ENCODE measurements around the gene HBG1. TPM values are rescaled to one million over a fixed set of nuclear protein-coding genes. Genes with fewer than 3 reads are reported as not detected.

HBG1 gene
- total RNA-seq, 2 donors from 2014 or later, result not detected

GRCh38 chr11:5290106-5290505 lies 40.4 kb upstream of the HBG1 start:
- H3K27ac ChIP-seq, result no peak overlapping the region
- H3K9me3 ChIP-seq, result no peaks in the 10 kb centered on the region
- no peaks in the 10 kb centered on the region for H3K27me3 ChIP-seq (replicated peaks; ENCODE audit: insufficient read depth)
- H3K4me1 ChIP-seq (ENCODE audit: control insufficient read depth in 1 of 2, low read depth in 2 of 2), result no peaks in the 10 kb centered on the region
- TF ChIP-seq CTCF (IDR thresholded peaks at IDR 0.05), result no peak
- ATAC-seq (ENCODE audit: insufficient number of reproducible peaks, low FRiP score, low read depth), result no peak
- no peaks in the 10 kb centered on the region for H3K36me3 ChIP-seq
- no peak for DNase-seq (ENCODE audit: low spot score)
- no peak overlapping the region for H3K4me3 ChIP-seq

GRCh38 chr11:5289696-5290095 lies 40.0 kb upstream of the HBG1 start:
- ATAC-seq (ENCODE audit: insufficient number of reproducible peaks, low FRiP score, low read depth), result no peak
- no peaks in the 10 kb centered on the region for H3K9me3 ChIP-seq
- no peak for DNase-seq (ENCODE audit: low spot score)
- no peaks in the 10 kb centered on the region for H3K27me3 ChIP-seq (replicated peaks; ENCODE audit: insufficient read depth)
- H3K27ac ChIP-seq, result no peak overlapping the region
- H3K4me3 ChIP-seq, result no peak overlapping the region
- TF ChIP-seq CTCF (IDR thresholded peaks at IDR 0.05), result no peak
- H3K4me1 ChIP-seq (ENCODE audit: control insufficient read depth in 1 of 2, low read depth in 2 of 2), result no peaks in the 10 kb centered on the region
- no peaks in the 10 kb centered on the region for H3K36me3 ChIP-seq

- no peaks in the 10 kb centered on the region for H3K9me3 ChIP-seq
- DNase-seq (ENCODE audit: low spot score), result no peak
- H3K36me3 ChIP-seq, result no peaks in the 10 kb centered on the region
- no peak for TF ChIP-seq CTCF (IDR thresholded peaks at IDR 0.05)
- no peak for ATAC-seq (ENCODE audit: insufficient number of reproducible peaks, low FRiP score, low read depth)
- H3K27ac ChIP-seq, result no peak overlapping the region
- no peak overlapping the region for H3K4me3 ChIP-seq
- H3K27me3 ChIP-seq (replicated peaks; ENCODE audit: insufficient read depth), result no peaks in the 10 kb centered on the region
- H3K4me1 ChIP-seq (ENCODE audit: control insufficient read depth in 1 of 2, low read depth in 2 of 2), result no peaks in the 10 kb centered on the region
Observed at GRCh38 chr11:5288906-5289550, 39.4 kb upstream of the HBG1 start.

- TF ChIP-seq CTCF (IDR thresholded peaks at IDR 0.05), result no peak
- Histone ChIP-seq H3K27ac (no peak overlapping the region), H3K4me1 (ENCODE audit: control insufficient read depth in 1 of 2, low read depth in 2 of 2) (no peaks in the 10 kb centered on the region), H3K9me3 (no peaks in the 10 kb centered on the region), H3K27me3 (replicated peaks; ENCODE audit: insufficient read depth) (no peaks in the 10 kb centered on the region), H3K4me3 (no peak overlapping the region), H3K36me3 (no peaks in the 10 kb centered on the region)
- DNase-seq (ENCODE audit: low spot score) (no peak), ATAC-seq (ENCODE audit: insufficient number of reproducible peaks, low FRiP score, low read depth) (no peak)
Observed at GRCh38 chr11:5288108-5288905, 38.6 kb upstream of the HBG1 start.

- Histone ChIP-seq H3K36me3 (no peaks in the 10 kb centered on the region), H3K4me1 (ENCODE audit: control insufficient read depth in 1 of 2, low read depth in 2 of 2) (no peaks in the 10 kb centered on the region), H3K27ac (no peak overlapping the region), H3K4me3 (no peak overlapping the region), H3K27me3 (replicated peaks; ENCODE audit: insufficient read depth) (no peaks in the 10 kb centered on the region), H3K9me3 (no peaks in the 10 kb centered on the region)
- ATAC-seq (ENCODE audit: insufficient number of reproducible peaks, low FRiP score, low read depth), result no peak
- DNase-seq (ENCODE audit: low spot score), result no peak
- no peak for TF ChIP-seq CTCF (IDR thresholded peaks at IDR 0.05)
Observed at GRCh38 chr11:5286901-5287300, 37.2 kb upstream of the HBG1 start.
